Spleen (tissue), 7 donors: ENCODE results near the gene FPGS.

Experiments used
- CTCF ChIP-seq, 11 experiments: fragments of 200-600 bp in 7 of 11; fragments of 450-650 bp in 4 of 11; sonication (generic) in 4 of 11; IDR thresholded peaks in 8 of 11; conservative IDR thresholded peaks in 3 of 11; 1 replicate in 7 of 11; 2 replicates in 4 of 11; pipeline versions ENCODE4 v1.4.0 to v1.8.0; 2016 to 2021; ENCODE audit warnings: antibody characterized with exemption in 11 of 11, inconsistent platforms in 4 of 11, mild to moderate bottlenecking in 1 of 11
- POLR2A ChIP-seq, 3 donors: fragments of 450-650 bp; IDR thresholded peaks; one replicate each; pipeline ENCODE4 v1.5.1; 2017; ENCODE audit warnings: antibody characterized with exemption in 3 of 3, mild to moderate bottlenecking in 1 of 3
- POLR2AphosphoS5 ChIP-seq, 3 donors: sonication (generic); formaldehyde crosslinking; IDR thresholded peaks; one replicate each; pipeline ENCODE4 v1.5.1; 2017; ENCODE audit warnings: antibody characterized with exemption in 3 of 3
- donor health status: DM: no; HTN: no; CAD: no; lungs with moderate emphysema.
- donor health status: DM: no; HTN: no; CAD: no.
- donor health status: DM: no; HTN: no; CAD: no.

GRCh38 chr9:127818574-127818973 lies 15.9 kb downstream of the FPGS start:
- no peak for TF ChIP-seq CTCF (IDR thresholded peaks at IDR 0.05 in 8 of 11, conservative IDR thresholded peaks at IDR 0.05 in 3 of 11)
- no peak for TF ChIP-seq POLR2A (IDR thresholded peaks at IDR 0.05)
- peak in 2 of 3 donors; percentile 27 to 43 for TF ChIP-seq POLR2AphosphoS5 (IDR thresholded peaks at IDR 0.05)
